ENCODE measurements around the gene PAQR7. TPM values are rescaled to one million over a fixed set of nuclear protein-coding genes. Genes with fewer than 3 reads are reported as not detected.

PAQR7 gene
- total RNA-seq, 1 donor from 2014 or later: 12.6 TPM

GRCh38 chr1:25861316-25862286 is 13.9 kb downstream of the PAQR7 start:
- peaks cover 3% of the 10 kb centered on the region for H3K36me3 ChIP-seq (ENCODE audit: control insufficient read depth, insufficient read depth, low read length)
- H3K4me3 ChIP-seq (ENCODE audit: low read depth, low read length): no peak overlapping the region
- DNase-seq (ENCODE audit: low read depth) (no peak), FAIRE-seq (no peak)
- no peak for TF ChIP-seq CTCF (IDR thresholded peaks at IDR 0.05; ENCODE audit: insufficient read depth, low read length, severe bottlenecking)
- H3K27me3 ChIP-seq (ENCODE audit: control insufficient read depth, insufficient read depth, low read length): no peaks in the 10 kb centered on the region

- DNase-seq (ENCODE audit: low read depth): peak; percentile 66
- peak within 1 kb of the TSS; percentile 69 for H3K4me3 ChIP-seq (ENCODE audit: low read depth, low read length)
- TF ChIP-seq CTCF (IDR thresholded peaks at IDR 0.05; ENCODE audit: insufficient read depth, low read length, severe bottlenecking): no peak
- H3K27me3 ChIP-seq (ENCODE audit: control insufficient read depth, insufficient read depth, low read length): no peaks in the 10 kb centered on the region
- H3K36me3 ChIP-seq (ENCODE audit: control insufficient read depth, insufficient read depth, low read length): peaks cover 1% of the 10 kb centered on the region
- no peak for FAIRE-seq
Measured at GRCh38 chr1:25858906-25859789, 16.4 kb downstream of the PAQR7 start, which contains the start of gene AUNIP. Gene AUNIP, minus strand, starts transcription at chr1:25859457. Its CDS starts 100 bp downstream, at chr1:25859357.

GRCh38 chr1:25858494-25858893 is 17.0 kb downstream of the PAQR7 start:
- H3K27me3 ChIP-seq (ENCODE audit: control insufficient read depth, insufficient read depth, low read length): no peaks in the 10 kb centered on the region
- peak overlapping the region; percentile 69 for H3K4me3 ChIP-seq (ENCODE audit: low read depth, low read length)
- DNase-seq (ENCODE audit: low read depth) (peak; percentile 29), FAIRE-seq (no peak)
- H3K36me3 ChIP-seq (ENCODE audit: control insufficient read depth, insufficient read depth, low read length): no peaks in the 10 kb centered on the region
- no peak for TF ChIP-seq CTCF (IDR thresholded peaks at IDR 0.05; ENCODE audit: insufficient read depth, low read length, severe bottlenecking)

GRCh38 chr1:25856856-25857255 is 18.7 kb downstream of the PAQR7 start:
- no peak for TF ChIP-seq CTCF (IDR thresholded peaks at IDR 0.05; ENCODE audit: insufficient read depth, low read length, severe bottlenecking)
- H3K36me3 ChIP-seq (ENCODE audit: control insufficient read depth, insufficient read depth, low read length): no peaks in the 10 kb centered on the region
- FAIRE-seq (no peak), DNase-seq (ENCODE audit: low read depth) (no peak)
- H3K27me3 ChIP-seq (ENCODE audit: control insufficient read depth, insufficient read depth, low read length): no peaks in the 10 kb centered on the region
- H3K4me3 ChIP-seq (ENCODE audit: low read depth, low read length): no peak overlapping the region

GRCh38 chr1:25854554-25854953 is 21.0 kb downstream of the PAQR7 start:
- no peak overlapping the region for H3K4me3 ChIP-seq (ENCODE audit: low read depth, low read length)
- no peak for TF ChIP-seq CTCF (IDR thresholded peaks at IDR 0.05; ENCODE audit: insufficient read depth, low read length, severe bottlenecking)
- no peaks in the 10 kb centered on the region for H3K36me3 ChIP-seq (ENCODE audit: control insufficient read depth, insufficient read depth, low read length)
- FAIRE-seq: no peak
- H3K27me3 ChIP-seq (ENCODE audit: control insufficient read depth, insufficient read depth, low read length): no peaks in the 10 kb centered on the region
- no peak for DNase-seq (ENCODE audit: low read depth)
